MM.1S (cell line): ENCODE results near the gene DENND5A.

Source experiments
- DNase-seq: peaks from one replicate; pipeline ENCODE4 v3.0.0-alpha.2; 2015
- H2AFZ ChIP-seq: fragments of 300-600 bp; sonication (generic); 2 replicates; pipeline ENCODE4 v1.6.0; 2016; ENCODE audit warnings: antibody characterized with exemption, low read length
- H3F3A ChIP-seq: fragments of 300-600 bp; sonication (generic); 2 replicates; pipeline ENCODE4 v1.6.1; 2016; ENCODE audit warnings: mild to moderate bottlenecking, antibody characterized with exemption, low read length, moderate library complexity, mixed read lengths; ENCODE audit not compliant: insufficient read depth
- H3K27ac ChIP-seq: fragments of 300-600 bp; sonication (generic); 2 replicates; pipeline ENCODE4 v1.5.1; 2016; ENCODE audit warnings: mild to moderate bottlenecking, low read length
- H3K27me3 ChIP-seq: fragments of 300-600 bp; sonication (generic); replicated peaks from 2 replicates; pipeline ENCODE4 v1.6.0; 2016; ENCODE audit warnings: low read length; ENCODE audit not compliant: insufficient read depth
- H3K36me3 ChIP-seq: fragments of 300-600 bp; sonication (generic); replicated peaks from 2 replicates; pipeline ENCODE4 v1.6.1; 2016; ENCODE audit warnings: mild to moderate bottlenecking, low read length, mixed read lengths; ENCODE audit not compliant: insufficient read depth
- H3K4me1 ChIP-seq: fragments of 300-600 bp; sonication (generic); 2 replicates; pipeline ENCODE4 v1.6.1; 2016; ENCODE audit warnings: low read length, mixed read lengths
- H3K4me2 ChIP-seq: fragments of 300-600 bp; sonication (generic); 2 replicates; pipeline ENCODE4 v1.6.0; 2016; ENCODE audit warnings: low read depth, low read length
- H3K4me3 ChIP-seq: fragments of 300-600 bp; sonication (generic); 2 replicates; pipeline ENCODE4 v1.5.1; 2016; ENCODE audit warnings: low read length, mixed read lengths
- H3K79me2 ChIP-seq: fragments of 300-600 bp; sonication (generic); 2 replicates; pipeline ENCODE4 v1.6.1; 2016; ENCODE audit warnings: mixed run types, low read length, mixed read lengths
- H3K9ac ChIP-seq: fragments of 300-600 bp; sonication (generic); 2 replicates; pipeline ENCODE4 v1.6.1; 2016; ENCODE audit warnings: low read length, mixed read lengths
- H3K9me2 ChIP-seq: fragments of 300-600 bp; sonication (generic); replicated peaks from 2 replicates; pipeline ENCODE4 v1.6.1; 2016; ENCODE audit warnings: mild to moderate bottlenecking, low read length, mixed read lengths; ENCODE audit not compliant: insufficient read depth
- H3K9me3 ChIP-seq: fragments of 300-600 bp; sonication (generic); replicated peaks from 2 replicates; pipeline ENCODE4 v1.6.1; 2016; ENCODE audit warnings: mild to moderate bottlenecking, low read length, mixed read lengths; ENCODE audit not compliant: insufficient read depth
- H4K20me1 ChIP-seq: fragments of 300-600 bp; sonication (generic); 2 replicates; pipeline ENCODE4 v1.6.1; 2016; ENCODE audit warnings: mild to moderate bottlenecking, low read length, moderate library complexity, mixed read lengths; ENCODE audit not compliant: insufficient read depth
- EZH2 ChIP-seq: fragments of 300-600 bp; sonication (generic); optimal IDR thresholded peaks from 2 replicates; pipeline ENCODE3; 2017; ENCODE audit warnings: low read depth, mild to moderate bottlenecking, antibody characterized with exemption, low read length, mixed read lengths
- EZH2phosphoT487 ChIP-seq: fragments of 300-600 bp; sonication (generic); IDR thresholded peaks from 2 replicates; pipeline ENCODE4 v1.6.1; 2018; ENCODE audit warnings: antibody characterized with exemption, low read length
- TF ChIP-seq, protein P1 (sequence below): fragments of 300-600 bp; sonication (generic); IDR thresholded peaks from 2 replicates; pipeline ENCODE4 v1.5.1; 2016; ENCODE audit warnings: antibody characterized with exemption, low read length, mixed read lengths

The DENND5A gene

GRCh38 chr11:9310485-9311090 lies 45.4 kb upstream of the DENND5A start:
- no peak overlapping the region for H3K4me3 ChIP-seq
- DNase-seq: no peak
- no peaks in the 10 kb centered on the region for H3K36me3 ChIP-seq
- no peak overlapping the region for H3K27ac ChIP-seq
- H3K9ac ChIP-seq: no peak overlapping the region
- H3F3A ChIP-seq: peaks cover 14% of the 10 kb centered on the region
- no peak overlapping the region for H3K4me2 ChIP-seq
- no peaks in the 10 kb centered on the region for H4K20me1 ChIP-seq
- TF ChIP-seq EZH2phosphoT487: no peak
- TF ChIP-seq, protein P1, sequence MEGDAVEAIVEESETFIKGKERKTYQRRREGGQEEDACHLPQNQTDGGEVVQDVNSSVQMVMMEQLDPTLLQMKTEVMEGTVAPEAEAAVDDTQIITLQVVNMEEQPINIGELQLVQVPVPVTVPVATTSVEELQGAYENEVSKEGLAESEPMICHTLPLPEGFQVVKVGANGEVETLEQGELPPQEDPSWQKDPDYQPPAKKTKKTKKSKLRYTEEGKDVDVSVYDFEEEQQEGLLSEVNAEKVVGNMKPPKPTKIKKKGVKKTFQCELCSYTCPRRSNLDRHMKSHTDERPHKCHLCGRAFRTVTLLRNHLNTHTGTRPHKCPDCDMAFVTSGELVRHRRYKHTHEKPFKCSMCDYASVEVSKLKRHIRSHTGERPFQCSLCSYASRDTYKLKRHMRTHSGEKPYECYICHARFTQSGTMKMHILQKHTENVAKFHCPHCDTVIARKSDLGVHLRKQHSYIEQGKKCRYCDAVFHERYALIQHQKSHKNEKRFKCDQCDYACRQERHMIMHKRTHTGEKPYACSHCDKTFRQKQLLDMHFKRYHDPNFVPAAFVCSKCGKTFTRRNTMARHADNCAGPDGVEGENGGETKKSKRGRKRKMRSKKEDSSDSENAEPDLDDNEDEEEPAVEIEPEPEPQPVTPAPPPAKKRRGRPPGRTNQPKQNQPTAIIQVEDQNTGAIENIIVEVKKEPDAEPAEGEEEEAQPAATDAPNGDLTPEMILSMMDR: no peak
- TF ChIP-seq EZH2: no peak
- H3K9me3 ChIP-seq: no peaks in the 10 kb centered on the region
- H3K4me1 ChIP-seq: peaks cover 4% of the 10 kb centered on the region; the same call in 1 of the 2 replicates
- no peaks in the 10 kb centered on the region for H3K9me2 ChIP-seq
- peaks cover 82% of the 10 kb centered on the region for H3K79me2 ChIP-seq
- no peaks in the 10 kb centered on the region for H3K27me3 ChIP-seq
- no peak overlapping the region for H2AFZ ChIP-seq

DNA sequence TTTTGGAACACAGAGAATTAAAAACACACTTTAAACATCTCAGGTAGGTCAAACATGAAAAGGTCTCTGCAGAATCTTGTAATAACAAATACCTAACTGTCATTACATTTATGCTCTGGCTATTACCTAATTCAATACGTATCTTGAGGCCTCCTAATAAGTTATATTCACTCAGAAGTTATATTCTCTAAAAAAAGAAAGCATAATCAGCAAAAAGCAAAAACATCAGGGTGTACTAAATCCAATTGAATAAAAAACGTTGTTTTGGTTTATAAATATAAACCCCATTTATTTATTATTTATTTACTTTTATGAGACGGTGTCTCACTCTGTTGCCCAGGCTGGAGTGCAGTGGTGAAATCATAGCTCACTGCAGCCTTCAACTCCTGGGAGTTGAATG lies 39.0 kb upstream of the DENND5A start:
- DNase-seq: no peak
- H3K4me1 ChIP-seq: no peaks in the 10 kb centered on the region
- H3K79me2 ChIP-seq: peaks cover 70% of the 10 kb centered on the region
- H2AFZ ChIP-seq: no peak overlapping the region
- no peaks in the 10 kb centered on the region; the same call in 1 of the 2 replicates for H4K20me1 ChIP-seq
- no peaks in the 10 kb centered on the region for H3K9me2 ChIP-seq
- H3K9ac ChIP-seq: no peak overlapping the region
- H3K9me3 ChIP-seq: no peaks in the 10 kb centered on the region
- H3K4me3 ChIP-seq: no peak overlapping the region
- no peaks in the 10 kb centered on the region for H3K27me3 ChIP-seq
- H3K4me2 ChIP-seq: no peak overlapping the region
- no peaks in the 10 kb centered on the region for H3F3A ChIP-seq
- TF ChIP-seq, protein P1: no peak
- TF ChIP-seq EZH2phosphoT487 (no peak), EZH2 (no peak)
- H3K27ac ChIP-seq: no peak overlapping the region
- no peaks in the 10 kb centered on the region for H3K36me3 ChIP-seq

GRCh38 chr11:9302448-9302847 lies 37.3 kb upstream of the DENND5A start:
- H3K4me3 ChIP-seq: no peak overlapping the region

More at GRCh38 chr11:9302448-9302847, 37.3 kb upstream of the DENND5A start:
- Histone ChIP-seq H3F3A (no peaks in the 10 kb centered on the region), H3K36me3 (no peaks in the 10 kb centered on the region), H3K4me2 (no peak overlapping the region), H3K27ac (no peak overlapping the region), H3K9ac (no peak overlapping the region), H4K20me1 (no peaks in the 10 kb centered on the region; the same call in 1 of the 2 replicates), H3K9me2 (no peaks in the 10 kb centered on the region), H3K79me2 (peaks cover 55% of the 10 kb centered on the region), H3K27me3 (no peaks in the 10 kb centered on the region), H2AFZ (no peak overlapping the region), H3K4me1 (no peaks in the 10 kb centered on the region), H3K9me3 (no peaks in the 10 kb centered on the region)
- TF ChIP-seq EZH2phosphoT487 (no peak), EZH2 (no peak)
- TF ChIP-seq, protein P1: no peak
- no peak for DNase-seq
